Stomach (tissue), 4 donors: ENCODE measurements around the gene NFILZ.

Source experiments
- CTCF ChIP-seq, 7 experiments: fragments of 450-650 bp in 4 of 7; fragments of 200-600 bp in 3 of 7; sonication (generic) in 3 of 7; IDR thresholded peaks; one replicate each; pipeline ENCODE4 v1.5.1; 2016 to 2019; ENCODE audit warnings: antibody characterized with exemption in 7 of 7, control low read depth in 2 of 7, mild to moderate bottlenecking in 1 of 7
- EP300 ChIP-seq: sonication (generic); formaldehyde crosslinking; IDR thresholded peaks from one replicate; pipeline ENCODE4 v1.6.1; 2017; ENCODE audit warnings: antibody characterized with exemption
- POLR2A ChIP-seq, 4 donors: fragments of 450-650 bp; IDR thresholded peaks; one replicate each; pipeline ENCODE4 v1.6.1; 2016; ENCODE audit warnings: antibody characterized with exemption in 4 of 4, control low read depth in 2 of 4, mild to moderate bottlenecking in 1 of 4, moderate library complexity in 1 of 4
- POLR2AphosphoS5 ChIP-seq, 3 donors: sonication (generic); formaldehyde crosslinking; IDR thresholded peaks; one replicate each; pipeline ENCODE4 v1.6.1; 2016; ENCODE audit warnings: antibody characterized with exemption in 3 of 3

GRCh38 chr19:8614455-8614854, 16.0 kb upstream of the NFILZ start:
- TF ChIP-seq POLR2AphosphoS5 (IDR thresholded peaks at IDR 0.05) (no peak), CTCF (IDR thresholded peaks at IDR 0.05) (no peak), POLR2A (IDR thresholded peaks at IDR 0.05) (no peak), EP300 (no peak)
